HCT116 (cell line): Measurements from ENCODE around the gene IL1B. TPM values are rescaled to one million over a fixed set of nuclear protein-coding genes. Genes with fewer than 3 reads are reported as not detected.
"Not testable (repeated sequence)": the region's sequence is repeated elsewhere in the genome, so short reads cannot be mapped to it uniquely, and the experiment has no call there.

Experiments
- ATAC-seq: fragments of 200-7000 bp; cut with Tn5 transposase; 2 replicates; pipeline ENCODE4 v1.9.1; 2020; ENCODE audit warnings: mild to moderate bottlenecking, moderate library complexity
- BruUV-seq: library from RNA; stranded (reverse); fragments of 400-500 nt; replicated peaks from 2 replicates; lab custom pipeline; 2021; lab: Mats Ljungman, UMichigan
- CTCF ChIA-PET: fragments of 300-600 bp; sonication (Branson Sonifier 250); formaldehyde crosslinking; loops from one replicate; lab custom pipeline; 2021; ENCODE audit warnings: antibody characterized with exemption; lab: Charles Lee
- POLR2A ChIA-PET: fragments of 300-600, 350-600 bp; sonication (Branson Sonifier 250); formaldehyde crosslinking; loops from one replicate; lab custom pipeline; 2021; ENCODE audit warnings: antibody characterized with exemption; lab: Charles Lee
- RAD21 ChIA-PET, 2 experiments: fragments of 300-600 bp; sonication (Branson Sonifier 250); formaldehyde crosslinking; loops; one replicate each; lab custom pipeline; 2023; ENCODE audit warnings: low total read pairs in 2 of 2; ENCODE audit not compliant: uncharacterized antibody in 2 of 2, unreplicated experiment in 2 of 2, low non-redundant PET in 1 of 2; lab: Charles Lee
- DNase-seq: peaks from one replicate; pipeline ENCODE4 v3.0.0-alpha.2; 2010; ENCODE audit warnings: low read depth, low spot score
- H2AFZ ChIP-seq: fragments of 200-600 bp; shearing (Covaris generic), sonication (generic); 2 replicates; pipeline ENCODE4 v1.6.1; 2017; ENCODE audit warnings: low read depth, mixed run types, mixed read lengths, antibody characterized with exemption, low read length; ENCODE audit not compliant: poor library complexity, severe bottlenecking
- H3K27ac ChIP-seq: 2 replicates; pipeline ENCODE4 v1.5.1; 2012; ENCODE audit warnings: low read depth, low read length
- H3K27me3 ChIP-seq: fragments of 200-600 bp; sonication (generic); 2 replicates; pipeline ENCODE4 v1.6.1; 2016; ENCODE audit warnings: mixed run types, low read length, mixed read lengths; ENCODE audit not compliant: insufficient read depth
- H3K36me3 ChIP-seq, 2 experiments: fragments of 200-500 bp in 1 of 2; fragments of 200-600 bp in 1 of 2; sonication (Bioruptor generic) in 1 of 2; sonication (generic) in 1 of 2; 2 replicates each; pipeline versions ENCODE4 v1.5.1 to v1.6.1; 2014 to 2016; ENCODE audit warnings: low read length in 2 of 2, inconsistent platforms in 1 of 2, mixed read lengths in 1 of 2, mixed run types in 1 of 2; ENCODE audit not compliant: insufficient read depth in 2 of 2, control insufficient read depth in 1 of 2
- H3K4me1 ChIP-seq, 2 experiments: fragments of 200-600 bp in 1 of 2; sonication (generic) in 1 of 2; 2 replicates each; pipeline versions ENCODE4 v1.5.1 to v1.6.1; 2012 to 2017; ENCODE audit warnings: low read length in 2 of 2, inconsistent platforms in 1 of 2, mild to moderate bottlenecking in 1 of 2, mixed read lengths in 1 of 2, mixed run types in 1 of 2, moderate library complexity in 1 of 2; ENCODE audit not compliant: insufficient read depth in 2 of 2, control insufficient read depth in 1 of 2
- H3K4me2 ChIP-seq: fragments of 200-600 bp; sonication (generic); 2 replicates; pipeline ENCODE4 v1.6.1; 2017; ENCODE audit warnings: mixed run types, low read length, mixed read lengths
- H3K4me3 ChIP-seq, 2 experiments: fragments of 200-600 bp in 1 of 2; sonication (generic) in 1 of 2; replicated peaks in 1 of 2; 2 replicates each; pipeline ENCODE4 v1.5.1; 2011 to 2016; ENCODE audit warnings: low read length in 2 of 2, control low read depth in 1 of 2, low read depth in 1 of 2, mild to moderate bottlenecking in 1 of 2, mixed read lengths in 1 of 2, mixed run types in 1 of 2
- H3K79me2 ChIP-seq: fragments of 200-600 bp; sonication (generic); 2 replicates; pipeline ENCODE4 v1.6.1; 2017; ENCODE audit warnings: mild to moderate bottlenecking, mixed run types, low read length, moderate library complexity, mixed read lengths; ENCODE audit not compliant: insufficient read depth
- H3K9ac ChIP-seq: fragments of 200-600 bp; sonication (generic); 2 replicates; pipeline ENCODE4 v1.6.1; 2016; ENCODE audit warnings: low read length, mixed read lengths
- H3K9me2 ChIP-seq: fragments of 200-600 bp; sonication (generic), shearing (Covaris generic); 2 replicates; pipeline ENCODE4 v1.6.1; 2017; ENCODE audit warnings: mixed run types, mild to moderate bottlenecking, moderate library complexity; ENCODE audit not compliant: insufficient read depth
- H3K9me3 ChIP-seq, 2 experiments: fragments of 200-500 bp in 1 of 2; fragments of 200-600 bp in 1 of 2; sonication (Bioruptor generic) in 1 of 2; sonication (generic) in 1 of 2; 2 replicates each; pipeline ENCODE4 v1.6.1; 2014 to 2017; ENCODE audit warnings: low read length in 2 of 2, mixed read lengths in 2 of 2, inconsistent platforms in 1 of 2, low read depth in 1 of 2, mild to moderate bottlenecking in 1 of 2, mixed run types in 1 of 2, moderate library complexity in 1 of 2; ENCODE audit not compliant: control insufficient read depth in 1 of 2, insufficient read depth in 1 of 2
- H4K20me1 ChIP-seq: fragments of 200-600 bp; sonication (generic), shearing (Covaris generic); 2 replicates; pipeline ENCODE4 v1.6.1; 2017; ENCODE audit warnings: mixed run types, mild to moderate bottlenecking, moderate library complexity; ENCODE audit not compliant: insufficient read depth
- CEBPB ChIP-seq: IDR thresholded peaks from 2 replicates; pipeline ENCODE4 v1.6.1; 2012; ENCODE audit warnings: low read depth
- ELF1 ChIP-seq: IDR thresholded peaks from 2 replicates; pipeline ENCODE4 v1.6.1; 2012; ENCODE audit warnings: low read depth, borderline replicate concordance
- EZH2 ChIP-seq: fragments of 200-600 bp; sonication (generic); IDR thresholded peaks from 2 replicates; pipeline ENCODE4 v1.6.1; 2017; ENCODE audit warnings: antibody characterized with exemption, mixed run types
- EZH2phosphoT487 ChIP-seq: fragments of 200-600 bp; IDR thresholded peaks from 2 replicates; pipeline ENCODE4 v1.6.1; 2018; ENCODE audit warnings: antibody characterized with exemption, borderline replicate concordance
- FOSL1 ChIP-seq: IDR thresholded peaks from 2 replicates; pipeline ENCODE4 v1.6.1; 2012; ENCODE audit warnings: low read depth
- RAD21 ChIP-seq: IDR thresholded peaks from 2 replicates; pipeline ENCODE4 v1.6.1; 2012; ENCODE audit warnings: low read depth, mild to moderate bottlenecking
- SIN3A ChIP-seq: IDR thresholded peaks from 2 replicates; pipeline ENCODE4 v1.6.1; 2012; ENCODE audit warnings: low read depth
- SP1 ChIP-seq: IDR thresholded peaks from 2 replicates; pipeline ENCODE4 v1.6.1; 2012; ENCODE audit warnings: low read depth
- SRF ChIP-seq: IDR thresholded peaks from 2 replicates; pipeline ENCODE4 v1.6.1; 2012; ENCODE audit warnings: low read depth
- TCF7L2 ChIP-seq: IDR thresholded peaks from 2 replicates; pipeline ENCODE4 v1.7.0; 2011; ENCODE audit warnings: borderline replicate concordance, inconsistent platforms; ENCODE audit not compliant: insufficient read depth, insufficient read length; ENCODE audit errors: extremely low read depth
- YY1 ChIP-seq: IDR thresholded peaks from 2 replicates; pipeline ENCODE4 v1.6.1; 2011; ENCODE audit warnings: low read length, low read depth, moderate library complexity, mild to moderate bottlenecking; ENCODE audit not compliant: insufficient replicate concordance; ENCODE audit errors: extremely low read depth
- intact Hi-C: fragments of 100-400 bp; cut with micrococcal nuclease; formaldehyde crosslinking; loops from 2 replicates; pipeline ENCODE4 v1.10.0; 2022
- total RNA-seq: library from RNA; stranded (reverse); gene quantifications from one replicate; pipeline ENCODE4 v1.2.1, GENCODE V29; 2021; ENCODE audit not compliant: unreplicated experiment
- TF ChIP-seq, protein P1 (sequence below): IDR thresholded peaks from 2 replicates; pipeline ENCODE4 v1.6.1; 2012
- TF ChIP-seq, protein P2 (sequence below): IDR thresholded peaks from 2 replicates; pipeline ENCODE4 v1.6.1; 2012
- TF ChIP-seq, protein P3 (sequence below): IDR thresholded peaks from 2 replicates; pipeline ENCODE4 v1.6.1; 2011; ENCODE audit warnings: mild to moderate bottlenecking, low read length, moderate library complexity; ENCODE audit not compliant: insufficient replicate concordance; ENCODE audit errors: extremely low read depth

IL1B gene
- total RNA-seq, 1 experiment from 2014 or later, result not detected

DNA sequence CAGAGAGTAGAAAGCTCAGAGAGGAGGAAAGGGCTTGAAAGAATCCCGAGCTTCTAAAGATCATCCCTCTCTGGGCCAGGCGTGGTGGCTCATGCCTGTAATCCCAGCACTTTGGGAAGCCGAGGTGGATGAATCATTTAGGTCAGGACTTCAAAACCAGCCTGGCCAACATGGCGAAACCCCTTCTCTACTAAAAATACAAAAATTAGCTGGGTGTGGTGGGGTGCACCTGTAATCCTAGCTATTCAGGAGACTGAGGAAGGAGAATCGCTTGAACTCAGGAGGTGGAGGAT lies 3.0 kb downstream of the IL1B start:
- POLR2A ChIA-PET, result interaction anchor here (0.9 to 1.1 kb wide), 2 partner anchors 9 to 14 kb away, joined by 3 read pairs; no protein-coding TSS in a partner anchor
- DNase-seq, H3K4me2 ChIP-seq, H4K20me1 ChIP-seq, H3K27me3 ChIP-seq, ATAC-seq, H3K9me2 ChIP-seq, intact Hi-C loops, H3K9ac ChIP-seq, H3K27ac ChIP-seq, RAD21 ChIA-PET, CTCF ChIA-PET, H3K4me3 ChIP-seq, H3K36me3 ChIP-seq, H3K9me3 ChIP-seq, BruUV-seq, H2AFZ ChIP-seq, H3K79me2 ChIP-seq: not testable (repeated sequence)
- H3K4me1 ChIP-seq, result peaks cover 12% of the 10 kb centered on the region in 2 experiments

DNA sequence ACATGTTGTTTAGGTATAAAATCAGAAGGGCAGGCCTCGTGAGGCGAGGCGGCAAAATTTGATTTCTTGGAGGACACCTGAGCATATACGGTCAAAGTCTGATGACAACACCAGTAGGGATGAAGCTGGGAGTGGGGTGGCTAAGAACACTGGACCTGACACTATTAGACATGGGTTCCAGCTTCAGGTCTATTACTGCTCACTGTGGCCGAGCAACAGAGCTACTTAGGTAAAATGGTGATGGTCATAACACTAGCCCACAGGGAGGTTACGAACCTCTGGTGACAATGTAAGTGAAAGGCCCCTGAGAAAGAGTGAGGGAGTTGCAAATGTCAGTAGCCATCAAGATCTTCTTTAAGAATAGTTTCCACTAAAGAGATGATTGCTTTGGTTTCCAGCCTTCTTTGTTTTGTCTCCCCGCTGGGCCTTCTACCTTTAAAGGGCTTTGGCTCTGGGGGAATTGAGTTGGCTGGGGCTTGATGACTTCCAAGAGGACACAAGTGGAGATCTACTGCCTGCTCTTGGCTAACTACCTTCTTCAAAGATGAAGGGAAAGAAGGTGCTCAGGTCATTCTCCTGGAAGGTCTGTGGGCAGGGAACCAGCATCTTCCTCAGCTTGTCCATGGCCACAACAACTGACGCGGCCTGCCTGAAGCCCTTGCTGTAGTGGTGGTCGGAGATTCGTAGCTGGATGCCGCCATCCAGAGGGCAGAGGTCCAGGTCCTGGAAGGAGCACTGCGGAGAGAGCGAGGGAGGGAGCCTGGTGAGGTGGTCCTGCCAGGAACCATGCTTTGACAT lies 3.5 kb downstream of the IL1B start:
- no peak overlapping the region for H3K4me2 ChIP-seq
- no peaks in the 10 kb centered on the region for H3K9me2 ChIP-seq
- H3K9me3 ChIP-seq, result no peaks in the 10 kb centered on the region
- peaks cover 6% of the 10 kb centered on the region; the same call in 1 of the 2 replicates for H3K27me3 ChIP-seq
- H3K79me2 ChIP-seq, result no peaks in the 10 kb centered on the region
- no peak for TF ChIP-seq SIN3A
- TF ChIP-seq YY1, result no peak
- TF ChIP-seq RAD21, result no peak
- no peak for TF ChIP-seq CEBPB
- no peak for TF ChIP-seq ELF1
- no peak for TF ChIP-seq EZH2phosphoT487
- no peak for TF ChIP-seq TCF7L2
- TF ChIP-seq, protein P1, sequence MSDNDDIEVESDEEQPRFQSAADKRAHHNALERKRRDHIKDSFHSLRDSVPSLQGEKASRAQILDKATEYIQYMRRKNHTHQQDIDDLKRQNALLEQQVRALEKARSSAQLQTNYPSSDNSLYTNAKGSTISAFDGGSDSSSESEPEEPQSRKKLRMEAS, result no peak
- no peak for TF ChIP-seq EZH2
- no peak for TF ChIP-seq FOSL1
- no peak for TF ChIP-seq SP1
- TF ChIP-seq, protein P2, sequence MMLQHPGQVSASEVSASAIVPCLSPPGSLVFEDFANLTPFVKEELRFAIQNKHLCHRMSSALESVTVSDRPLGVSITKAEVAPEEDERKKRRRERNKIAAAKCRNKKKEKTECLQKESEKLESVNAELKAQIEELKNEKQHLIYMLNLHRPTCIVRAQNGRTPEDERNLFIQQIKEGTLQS, result no peak
- no peak for TF ChIP-seq SRF
- TF ChIP-seq, protein P3, sequence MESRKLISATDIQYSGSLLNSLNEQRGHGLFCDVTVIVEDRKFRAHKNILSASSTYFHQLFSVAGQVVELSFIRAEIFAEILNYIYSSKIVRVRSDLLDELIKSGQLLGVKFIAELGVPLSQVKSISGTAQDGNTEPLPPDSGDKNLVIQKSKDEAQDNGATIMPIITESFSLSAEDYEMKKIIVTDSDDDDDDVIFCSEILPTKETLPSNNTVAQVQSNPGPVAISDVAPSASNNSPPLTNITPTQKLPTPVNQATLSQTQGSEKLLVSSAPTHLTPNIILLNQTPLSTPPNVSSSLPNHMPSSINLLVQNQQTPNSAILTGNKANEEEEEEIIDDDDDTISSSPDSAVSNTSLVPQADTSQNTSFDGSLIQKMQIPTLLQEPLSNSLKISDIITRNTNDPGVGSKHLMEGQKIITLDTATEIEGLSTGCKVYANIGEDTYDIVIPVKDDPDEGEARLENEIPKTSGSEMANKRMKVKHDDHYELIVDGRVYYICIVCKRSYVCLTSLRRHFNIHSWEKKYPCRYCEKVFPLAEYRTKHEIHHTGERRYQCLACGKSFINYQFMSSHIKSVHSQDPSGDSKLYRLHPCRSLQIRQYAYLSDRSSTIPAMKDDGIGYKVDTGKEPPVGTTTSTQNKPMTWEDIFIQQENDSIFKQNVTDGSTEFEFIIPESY, result no peak
- TF ChIP-seq, all 23 proteins: peak for 0
- Histone ChIP-seq H2AFZ (no peak overlapping the region), H3K9ac (no peak overlapping the region), H3K4me3 (no peak overlapping the region), H4K20me1 (no peaks in the 10 kb centered on the region), H3K4me1 (peaks cover 12% of the 10 kb centered on the region in 2 experiments), H3K27ac (no peak overlapping the region), H3K36me3 (no peaks in the 10 kb centered on the region)
- ChIA-PET POLR2A (interaction anchor here (0.9 kb wide), 1 partner anchor 14 kb away, joined by 3 read pairs; no protein-coding TSS in a partner anchor), RAD21 (no interaction called here), CTCF (no interaction called here)
- ATAC-seq, result no peak
- no peak for DNase-seq
- intact Hi-C loops, result no loop called here
- no TSS peak for BruUV-seq
